ENCODE measurements around the gene SYT6. TPM values are rescaled to one million over a fixed set of nuclear protein-coding genes. Genes with fewer than 3 reads are reported as not detected.
A peak's percentile ranks its signal among the peaks of the same experiment; 100 is the strongest.

Gene SYT6
- total RNA-seq, 2 experiments from 2014 or later: not detected

- no peak for ATAC-seq
- no peaks in the 10 kb centered on the region for H3K36me3 Mint-ChIP-seq (ENCODE audit: low read depth)
- DNase-seq: no peak
- no peak overlapping the region for H3K27ac Mint-ChIP-seq
- H3K27me3 Mint-ChIP-seq: no peaks in the 10 kb centered on the region
- no peaks in the 10 kb centered on the region for H3K9me3 Mint-ChIP-seq (ENCODE audit: low read depth)
- no peak overlapping the region for H3K4me3 Mint-ChIP-seq
- intact Hi-C loops (cut with DNase I, micrococcal nuclease): no loop called here
- no peaks in the 10 kb centered on the region for H3K4me1 Mint-ChIP-seq
- ChIA-PET POLR2A (no interaction called here), CTCF (no interaction called here)
Observed at GRCh38 chr1:114048232-114048631, 105.4 kb downstream of the SYT6 start.

GRCh38 chr1:114043548-114043947, 110.1 kb downstream of the SYT6 start:
- ChIA-PET CTCF (no interaction called here), POLR2A (no interaction called here)
- Mint-ChIP-seq H3K27ac (no peak overlapping the region), H3K9me3 (ENCODE audit: low read depth) (no peaks in the 10 kb centered on the region), H3K27me3 (peaks cover 2% of the 10 kb centered on the region), H3K4me1 (no peaks in the 10 kb centered on the region), H3K4me3 (no peak overlapping the region), H3K36me3 (ENCODE audit: low read depth) (no peaks in the 10 kb centered on the region)
- intact Hi-C loops (cut with DNase I, micrococcal nuclease): no loop called here
- DNase-seq (no peak), ATAC-seq (no peak)

- H3K4me1 Mint-ChIP-seq: no peaks in the 10 kb centered on the region
- H3K4me3 Mint-ChIP-seq: no peak overlapping the region
- H3K27me3 Mint-ChIP-seq: peaks cover 2% of the 10 kb centered on the region
- no peaks in the 10 kb centered on the region for H3K36me3 Mint-ChIP-seq (ENCODE audit: low read depth)
- DNase-seq: no peak
- ATAC-seq: no peak
- no peaks in the 10 kb centered on the region for H3K9me3 Mint-ChIP-seq (ENCODE audit: low read depth)
- intact Hi-C loops (cut with DNase I, micrococcal nuclease): no loop called here
- CTCF ChIA-PET: no interaction called here
- POLR2A ChIA-PET: no interaction called here
- H3K27ac Mint-ChIP-seq: no peak overlapping the region
Observed at GRCh38 chr1:114043054-114043453, 110.6 kb downstream of the SYT6 start.

GRCh38 chr1:114040273-114041015, 113.2 kb downstream of the SYT6 start:
- no peak overlapping the region for H3K27ac Mint-ChIP-seq
- POLR2A ChIA-PET: no interaction called here
- H3K36me3 Mint-ChIP-seq (ENCODE audit: low read depth): no peaks in the 10 kb centered on the region
- intact Hi-C loops (cut with DNase I, micrococcal nuclease): no loop called here
- no peak overlapping the region for H3K4me3 Mint-ChIP-seq
- no peaks in the 10 kb centered on the region for H3K4me1 Mint-ChIP-seq
- CTCF ChIA-PET: no interaction called here
- H3K27me3 Mint-ChIP-seq: peaks cover 2% of the 10 kb centered on the region
- peak; percentile 47 for ATAC-seq
- no peaks in the 10 kb centered on the region for H3K9me3 Mint-ChIP-seq (ENCODE audit: low read depth)
- DNase-seq: peak; percentile 13

Other genes with a start within 250 kb of the SYT6 start
- 10 to 100 TPM; 27.7 to 39.2 TPM for gene AP4B1, start 249.1 kb downstream of the SYT6 start, total RNA-seq
- 10 to 100 TPM; 18.2 to 21.8 TPM for gene DCLRE1B, start 248.5 kb downstream of the SYT6 start, total RNA-seq
- 10 to 100 TPM; 42.2 to 50.3 TPM for gene HIPK1, start 224.5 kb downstream of the SYT6 start, total RNA-seq
- under 1 TPM in 1 of 2 experiments, not detected in 1; 0.11 TPM for gene OLFML3, start 174.4 kb downstream of the SYT6 start, total RNA-seq

All from activated CD4-positive, alpha-beta T cell treated with anti-CD3 and anti-CD28 coated beads for 36 hours (primary cell).